CD4-positive, alpha-beta memory T cell (primary cell): Measurements from ENCODE around the gene RALB. TPM values are rescaled to one million over a fixed set of nuclear protein-coding genes. Genes with fewer than 3 reads are reported as not detected.

Experiments
- CTCF ChIA-PET: fragments of 350-600 bp; sonication (Branson Sonifier 250); formaldehyde crosslinking; loops from one replicate; lab custom pipeline; 2021; ENCODE audit warnings: inconsistent platforms; ENCODE audit not compliant: partially characterized antibody; lab: Charles Lee
- POLR2A ChIA-PET: fragments of 350-600 bp; sonication (Branson Sonifier 250); formaldehyde crosslinking; loops from one replicate; lab custom pipeline; 2021; ENCODE audit not compliant: partially characterized antibody; lab: Charles Lee
- DNase-seq, 5 donors: peaks; one replicate each; pipeline versions ENCODE4 v3.0.0 to v3.0.0-alpha.2; 2020 to 2022; ENCODE audit warnings: mixed read lengths in 1 of 5
- H3K27ac ChIP-seq: one replicate; pipeline ENCODE4 v1.7.0; 2013; ENCODE audit warnings: low read depth, low read length
- H3K27me3 ChIP-seq: 2 replicates; pipeline ENCODE4 v1.7.0; 2013; ENCODE audit warnings: mild to moderate bottlenecking, low read length, moderate library complexity; ENCODE audit not compliant: insufficient read depth
- H3K36me3 ChIP-seq: 2 replicates; pipeline ENCODE4 v1.7.0; 2013; ENCODE audit warnings: mild to moderate bottlenecking, low read length, moderate library complexity; ENCODE audit not compliant: insufficient read depth
- H3K4me1 ChIP-seq: 2 replicates; pipeline ENCODE4 v1.7.0; 2013; ENCODE audit warnings: mild to moderate bottlenecking, low read length, moderate library complexity; ENCODE audit not compliant: insufficient read depth
- H3K4me3 ChIP-seq, 2 donors: one replicate each; pipeline ENCODE4 v1.7.0; 2013; ENCODE audit warnings: low read length in 2 of 2, mild to moderate bottlenecking in 1 of 2
- H3K9me3 ChIP-seq, 2 donors: one replicate each; pipeline ENCODE4 v1.7.0; 2013; ENCODE audit warnings: low read length in 2 of 2, control low read depth in 1 of 2; ENCODE audit not compliant: control insufficient read depth in 1 of 2
- H3K27ac Mint-ChIP-seq, 7 donors: one replicate each; pipeline ENCODE4 v1.8.0; 2020 to 2021; ENCODE audit warnings: mixed read lengths in 7 of 7, mild to moderate bottlenecking in 6 of 7, inconsistent platforms in 3 of 7, moderate library complexity in 3 of 7
- H3K27me3 Mint-ChIP-seq, 2 donors: one replicate each; pipeline ENCODE4 v1.8.0; 2020 to 2021; ENCODE audit warnings: mixed read lengths in 2 of 2
- H3K36me3 Mint-ChIP-seq, 2 donors: one replicate each; pipeline ENCODE4 v1.8.0; 2020 to 2021; ENCODE audit warnings: mixed read lengths in 2 of 2, inconsistent platforms in 1 of 2, mild to moderate bottlenecking in 1 of 2
- H3K4me1 Mint-ChIP-seq, 4 donors: one replicate each; pipeline ENCODE4 v1.8.0; 2020 to 2021; ENCODE audit warnings: mixed read lengths in 4 of 4, mild to moderate bottlenecking in 1 of 4
- H3K4me3 Mint-ChIP-seq, 8 donors: one replicate each; pipeline ENCODE4 v1.8.0; 2020 to 2021; ENCODE audit warnings: mixed read lengths in 8 of 8, mild to moderate bottlenecking in 7 of 8, moderate library complexity in 6 of 8, inconsistent platforms in 3 of 8
- H3K9me3 Mint-ChIP-seq, 8 donors: one replicate each; pipeline ENCODE4 v1.8.0; 2020 to 2021; ENCODE audit warnings: mixed read lengths in 8 of 8, mild to moderate bottlenecking in 5 of 8, inconsistent platforms in 3 of 8, moderate library complexity in 1 of 8
- intact Hi-C: fragments of 100-400 bp; cut with micrococcal nuclease; formaldehyde crosslinking; loops from one replicate; pipeline ENCODE4 v1.15.1; 2023
- polyA plus RNA-seq, 2 donors: library from polyadenylated mRNA; unstranded; fragments of 300-500 nt; fragmentation: Illumina TruSeq; gene quantifications; one replicate each; pipeline ENCODE4 v1.2.3, GENCODE V29; 2021
- total RNA-seq, 2 experiments: library from RNA; stranded (reverse); gene quantifications; one replicate each; pipeline ENCODE4 v1.2.3, GENCODE V29; 2021

RALB gene
- total and polyA plus RNA-seq, 4 experiments from 2014 or later = 14.0 to 50.4 (median 24.4) TPM

DNA sequence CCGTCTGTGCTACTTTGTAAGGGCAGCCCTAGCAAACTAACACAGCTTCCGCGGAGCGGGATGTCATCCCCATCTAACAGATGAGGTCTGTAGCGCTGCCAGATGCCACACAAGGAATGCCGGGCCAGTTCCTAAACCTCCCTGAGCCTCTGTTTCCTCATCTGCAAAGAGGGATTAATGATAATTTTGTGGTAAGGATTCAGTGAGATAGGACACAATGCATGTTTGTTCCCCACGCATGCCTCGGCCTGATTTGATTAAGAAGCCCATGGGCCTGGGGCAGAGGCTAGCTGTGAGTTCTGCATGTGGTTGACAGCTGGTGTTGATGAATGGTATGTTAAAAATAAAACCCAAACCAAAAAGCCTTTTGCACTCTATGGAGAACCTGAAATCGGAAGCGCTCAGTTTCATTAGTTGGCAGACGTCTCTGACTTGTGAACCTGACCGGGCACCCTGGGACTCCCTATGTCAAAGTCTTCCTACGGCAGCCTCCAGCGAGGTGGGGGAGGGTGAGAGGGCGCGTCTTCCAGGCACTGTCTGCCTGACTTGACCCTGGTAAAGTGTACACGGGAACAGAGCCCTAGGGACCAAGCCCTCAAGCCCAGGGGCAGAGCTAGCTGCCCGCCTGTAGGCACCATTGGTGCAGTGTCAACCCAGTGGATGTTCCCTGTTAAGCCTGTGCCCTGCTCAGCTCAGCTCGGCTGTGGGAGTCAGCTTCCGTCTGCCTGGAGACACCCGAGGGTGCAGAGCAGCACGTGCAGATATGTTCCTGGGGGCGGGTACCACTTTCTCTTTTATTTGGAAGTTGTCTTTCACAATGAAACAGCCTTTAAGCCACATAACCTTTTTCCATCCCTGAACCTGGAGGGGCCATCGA, 78.5 kb downstream of the RALB start:
- Mint-ChIP-seq H3K27me3 (peaks cover 10 to 25% of the 10 kb centered on the region in 2 donors), H3K36me3 (no peaks in the 10 kb centered on the region), H3K9me3 (peaks cover 0 to 3% (median under 1%) of the 10 kb centered on the region in 8 donors), H3K27ac (no peak overlapping the region), H3K4me1 (no peaks in the 10 kb centered on the region), H3K4me3 (no peak overlapping the region)
- no peaks in the 10 kb centered on the region for H3K36me3 ChIP-seq
- DNase-seq = no peak
- CTCF ChIA-PET = no interaction called here
- intact Hi-C loops = no loop called here
- no peak overlapping the region for H3K27ac ChIP-seq
- H3K4me3 ChIP-seq = no peak overlapping the region
- H3K9me3 ChIP-seq = no peaks in the 10 kb centered on the region
- no peaks in the 10 kb centered on the region for H3K4me1 ChIP-seq
- POLR2A ChIA-PET = no interaction called here
- no peaks in the 10 kb centered on the region for H3K27me3 ChIP-seq

DNA sequence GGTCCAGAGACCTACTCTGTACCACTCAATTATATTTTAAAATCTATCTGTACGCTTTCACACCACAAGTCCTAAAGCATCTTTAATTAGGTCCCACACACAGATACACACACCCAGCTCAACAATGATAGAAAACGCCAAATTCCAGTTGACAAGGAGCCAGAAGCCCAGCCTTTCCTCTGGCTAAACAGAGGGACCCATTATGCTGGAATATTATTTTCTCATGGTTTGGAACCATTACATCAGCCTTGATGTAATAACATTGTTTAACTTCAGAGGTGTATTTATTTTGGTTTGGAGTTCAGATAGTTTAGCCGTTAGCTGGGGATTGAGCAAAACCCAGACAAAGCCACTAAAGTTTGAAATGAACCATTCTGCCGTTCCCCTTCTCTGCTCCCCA, 79.3 kb downstream of the RALB start:
- DNase-seq = no peak
- Mint-ChIP-seq H3K36me3 (no peaks in the 10 kb centered on the region), H3K4me3 (no peak overlapping the region), H3K27me3 (peaks cover 13 to 28% of the 10 kb centered on the region in 2 donors), H3K9me3 (peaks cover 0 to 3% (median under 1%) of the 10 kb centered on the region in 8 donors), H3K4me1 (no peaks in the 10 kb centered on the region), H3K27ac (no peak overlapping the region)
- Histone ChIP-seq H3K27ac (no peak overlapping the region), H3K36me3 (no peaks in the 10 kb centered on the region), H3K9me3 (no peaks in the 10 kb centered on the region), H3K4me1 (no peaks in the 10 kb centered on the region), H3K4me3 (no peak overlapping the region), H3K27me3 (no peaks in the 10 kb centered on the region)
- intact Hi-C loops = no loop called here
- CTCF ChIA-PET = no interaction called here
- POLR2A ChIA-PET = no interaction called here

DNA sequence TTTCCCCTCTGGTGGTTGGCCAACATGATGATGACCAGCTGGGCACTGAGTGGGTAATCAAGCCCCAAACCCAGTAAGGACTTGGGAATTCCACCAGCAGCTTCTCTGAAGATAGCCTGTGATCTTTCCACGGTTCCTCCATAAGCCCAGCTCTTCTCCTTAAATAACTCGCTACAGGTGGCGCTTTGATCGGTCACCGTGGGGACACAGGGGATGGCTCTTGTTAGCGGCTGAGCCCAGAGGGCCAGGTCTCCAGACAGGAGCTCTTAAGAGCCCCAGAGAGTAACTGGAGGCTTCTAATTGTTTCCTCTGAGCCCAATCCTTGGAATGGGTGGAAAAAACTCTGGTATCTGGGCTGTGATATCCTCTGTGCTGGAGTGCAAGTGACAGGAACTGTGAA, 79.7 kb downstream of the RALB start:
- no peaks in the 10 kb centered on the region for H3K4me1 Mint-ChIP-seq
- Histone ChIP-seq H3K9me3 (no peaks in the 10 kb centered on the region), H3K27me3 (no peaks in the 10 kb centered on the region), H3K27ac (no peak overlapping the region), H3K4me1 (no peaks in the 10 kb centered on the region), H3K4me3 (no peak overlapping the region), H3K36me3 (no peaks in the 10 kb centered on the region)
- ChIA-PET CTCF (no interaction called here), POLR2A (no interaction called here)
- intact Hi-C loops = no loop called here
- H3K9me3 Mint-ChIP-seq = peaks cover 0 to 3% (median under 1%) of the 10 kb centered on the region in 8 donors
- peaks cover 16 to 31% of the 10 kb centered on the region in 2 donors for H3K27me3 Mint-ChIP-seq
- H3K27ac Mint-ChIP-seq = peak overlapping the region in 1 of 7 donors; percentile 68
- DNase-seq = no peak
- no peak overlapping the region for H3K4me3 Mint-ChIP-seq
- H3K36me3 Mint-ChIP-seq = no peaks in the 10 kb centered on the region

DNA sequence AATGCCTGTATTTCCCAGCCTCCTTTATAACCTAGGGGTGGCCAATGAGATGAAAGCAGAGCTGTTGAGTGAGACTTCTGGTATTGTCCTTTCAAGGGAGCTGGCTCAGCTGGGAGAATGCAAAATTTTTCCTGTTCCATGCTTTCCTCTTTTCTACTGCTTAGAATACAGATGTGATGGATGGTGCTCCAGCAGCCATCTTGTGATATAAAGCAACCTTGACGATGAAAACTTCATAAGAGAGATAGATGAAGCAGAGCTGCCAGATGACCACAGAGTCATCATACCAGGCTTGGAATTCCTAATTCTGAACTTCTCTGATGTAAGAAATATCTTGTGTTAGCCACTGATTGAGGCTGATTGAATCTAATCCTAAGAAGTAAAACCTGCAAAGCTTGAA, 81.4 kb downstream of the RALB start:
- Mint-ChIP-seq H3K4me1 (no peaks in the 10 kb centered on the region), H3K27ac (no peak overlapping the region), H3K36me3 (no peaks in the 10 kb centered on the region), H3K9me3 (peaks cover 0 to 3% (median under 1%) of the 10 kb centered on the region in 8 donors), H3K4me3 (no peak overlapping the region), H3K27me3 (peaks cover 25 to 37% of the 10 kb centered on the region in 2 donors)
- Histone ChIP-seq H3K27ac (no peak overlapping the region), H3K4me1 (no peaks in the 10 kb centered on the region), H3K27me3 (no peaks in the 10 kb centered on the region), H3K4me3 (no peak overlapping the region), H3K36me3 (no peaks in the 10 kb centered on the region), H3K9me3 (no peaks in the 10 kb centered on the region)
- CTCF ChIA-PET = interaction anchor here (0.8 to 1.8 kb wide), 3 partner anchors 9 to 159 kb away, joined by 3 to 7 read pairs (median 4); no protein-coding TSS in a partner anchor
- POLR2A ChIA-PET = no interaction called here
- DNase-seq = no peak
- intact Hi-C loops = no loop called here

DNA sequence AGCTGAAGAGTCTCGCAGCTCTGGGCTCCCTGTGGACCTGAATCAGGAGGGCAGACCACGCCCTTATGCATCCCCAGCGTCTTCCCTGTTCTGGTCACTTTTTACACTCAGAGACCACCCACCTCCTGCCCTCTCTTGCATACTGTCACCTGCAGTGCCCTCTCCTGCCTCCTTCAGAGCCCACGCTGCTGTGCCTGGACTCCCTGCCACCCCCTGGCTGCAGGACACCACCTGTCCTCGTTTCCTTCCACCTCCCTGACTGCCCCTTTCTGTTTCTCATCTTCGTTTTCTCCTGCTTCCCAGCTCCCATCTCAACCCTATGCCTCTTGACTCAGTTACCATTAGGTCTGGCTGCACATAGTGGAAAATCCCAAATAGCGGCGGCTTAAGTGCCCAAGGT, 84.1 kb downstream of the RALB start:
- POLR2A ChIA-PET = no interaction called here
- peaks cover 29 to 43% of the 10 kb centered on the region in 2 donors for H3K27me3 Mint-ChIP-seq
- Histone ChIP-seq H3K36me3 (no peaks in the 10 kb centered on the region), H3K4me3 (no peak overlapping the region), H3K27me3 (peaks cover 8% of the 10 kb centered on the region), H3K27ac (no peak overlapping the region), H3K9me3 (no peaks in the 10 kb centered on the region), H3K4me1 (no peaks in the 10 kb centered on the region)
- no peak overlapping the region for H3K27ac Mint-ChIP-seq
- no peak overlapping the region for H3K4me3 Mint-ChIP-seq
- no peaks in the 10 kb centered on the region for H3K36me3 Mint-ChIP-seq
- peaks cover 0 to 3% (median 0%) of the 10 kb centered on the region in 8 donors for H3K9me3 Mint-ChIP-seq
- no peaks in the 10 kb centered on the region for H3K4me1 Mint-ChIP-seq
- CTCF ChIA-PET = no interaction called here
- DNase-seq = no peak
- intact Hi-C loops = no loop called here

DNA sequence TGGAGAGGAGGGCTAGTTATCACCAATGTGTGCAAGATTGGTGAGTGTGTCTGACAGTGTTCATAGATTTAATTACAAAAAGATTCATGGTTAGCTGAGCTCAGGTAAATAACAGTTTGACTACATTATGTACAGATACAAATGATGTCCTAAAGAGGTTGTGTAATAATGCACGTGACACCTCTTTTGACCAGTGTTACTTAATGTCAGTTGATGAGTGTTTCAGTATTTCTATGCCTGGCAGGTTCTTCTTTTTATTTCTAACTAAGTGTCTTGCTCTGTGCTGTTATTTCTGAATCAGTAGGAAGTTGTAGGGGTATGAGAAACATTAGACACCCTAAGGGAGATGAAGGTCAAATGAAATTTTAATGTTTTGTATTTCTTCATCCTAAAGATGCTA, 85.4 kb downstream of the RALB start:
- Mint-ChIP-seq H3K4me1 (peaks cover 2 to 5% (median 4%) of the 10 kb centered on the region in 4 donors), H3K4me3 (no peak overlapping the region), H3K36me3 (no peaks in the 10 kb centered on the region), H3K27ac (no peak overlapping the region), H3K9me3 (peaks cover 0 to 5% (median 0%) of the 10 kb centered on the region in 8 donors), H3K27me3 (peaks cover 37 to 50% of the 10 kb centered on the region in 2 donors)
- CTCF ChIA-PET = no interaction called here
- H3K4me3 ChIP-seq = no peak overlapping the region
- peaks cover 2% of the 10 kb centered on the region for H3K4me1 ChIP-seq
- intact Hi-C loops = no loop called here
- no peak for DNase-seq
- POLR2A ChIA-PET = no interaction called here
- no peaks in the 10 kb centered on the region for H3K9me3 ChIP-seq
- no peak overlapping the region for H3K27ac ChIP-seq
- no peaks in the 10 kb centered on the region for H3K36me3 ChIP-seq
- H3K27me3 ChIP-seq = peaks cover 20% of the 10 kb centered on the region

DNA sequence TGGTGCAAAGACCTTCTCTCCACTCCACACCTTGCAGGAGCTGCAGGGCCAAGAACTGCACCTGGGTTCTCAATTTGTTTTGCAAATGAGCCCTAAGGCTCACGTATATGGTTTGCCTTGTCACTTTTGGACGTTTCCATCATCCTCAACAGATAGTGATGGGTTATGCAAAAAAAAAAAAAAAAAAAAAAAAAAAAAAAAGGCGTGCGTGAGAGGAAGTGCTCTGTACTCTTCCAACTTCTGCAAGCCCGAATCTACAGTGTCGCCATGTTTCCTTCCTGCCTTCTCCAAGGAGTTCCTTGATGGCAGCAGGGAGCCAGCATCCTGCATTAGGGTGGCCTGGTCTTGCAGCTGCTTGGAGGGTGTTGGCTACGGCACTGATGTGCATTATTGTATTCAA, 89.3 kb downstream of the RALB start:
- peaks cover 36 to 41% of the 10 kb centered on the region in 2 donors for H3K27me3 Mint-ChIP-seq
- POLR2A ChIA-PET = no interaction called here
- peaks cover 0 to 2% (median 0%) of the 10 kb centered on the region in 8 donors for H3K9me3 Mint-ChIP-seq
- CTCF ChIA-PET = interaction anchor here (1.0 kb wide), 1 partner anchor 90 kb away, joined by 3 read pairs; no protein-coding TSS in a partner anchor
- H3K27me3 ChIP-seq = peaks cover 27% of the 10 kb centered on the region
- H3K4me3 ChIP-seq = no peak overlapping the region
- peak overlapping the region in 1 of 8 donors; percentile 84 for H3K4me3 Mint-ChIP-seq
- no peaks in the 10 kb centered on the region for H3K9me3 ChIP-seq
- no peak overlapping the region for H3K27ac ChIP-seq
- peaks cover 22% of the 10 kb centered on the region for H3K4me1 ChIP-seq
- DNase-seq = no peak
- no peaks in the 10 kb centered on the region for H3K36me3 ChIP-seq
- H3K36me3 Mint-ChIP-seq = no peaks in the 10 kb centered on the region
- H3K27ac Mint-ChIP-seq = no peak overlapping the region
- intact Hi-C loops = loop anchor here (2.0 kb wide), 1 partner anchor 339 kb away; no protein-coding TSS in a partner anchor
- H3K4me1 Mint-ChIP-seq = peaks cover 6 to 18% (median 14%) of the 10 kb centered on the region in 4 donors
